SH-SY5Y (cell line): ENCODE results near the gene ELK4.

Source experiments
- GATA2 ChIP-seq: IDR thresholded peaks from 2 replicates; pipeline ENCODE4 v1.6.1; 2011; ENCODE audit warnings: mild to moderate bottlenecking, low read depth, low read length
- GATA3 ChIP-seq: IDR thresholded peaks from 2 replicates; pipeline ENCODE4 v1.6.1; 2011; ENCODE audit warnings: low read depth, mild to moderate bottlenecking, low read length, moderate library complexity

DNA sequence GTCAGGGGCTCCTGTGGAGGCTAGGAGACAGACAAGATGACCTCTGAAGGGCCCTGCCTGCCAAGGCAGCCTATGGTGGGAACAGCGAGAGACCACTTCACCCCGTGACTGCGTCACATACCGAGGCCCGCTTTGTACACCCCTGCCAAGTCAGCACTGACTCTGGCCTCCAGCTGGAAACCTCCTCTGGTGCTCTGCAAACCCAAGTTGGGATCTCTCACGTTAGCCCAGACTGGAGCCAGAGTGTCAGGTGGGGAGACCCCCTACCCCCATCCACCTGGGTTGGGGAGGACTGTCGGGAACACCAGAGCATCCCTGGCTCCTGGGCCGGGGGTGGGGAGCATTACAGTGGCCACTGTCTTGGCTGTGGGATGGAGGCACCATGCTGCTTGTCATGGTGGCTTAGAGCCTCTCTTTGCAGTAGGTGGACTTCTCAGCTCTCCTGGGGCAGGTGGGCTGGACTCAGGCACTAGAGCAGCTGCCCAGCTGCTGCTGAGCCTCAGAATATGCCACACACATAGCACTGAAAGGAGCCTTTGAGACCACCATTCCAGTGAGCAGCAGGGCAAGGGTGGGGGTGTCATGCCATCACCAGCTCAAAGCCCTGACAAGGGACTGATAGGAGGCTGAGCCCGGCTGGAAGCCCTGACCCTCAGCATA lies 50.4 kb downstream of the ELK4 start:
- no peak for TF ChIP-seq GATA3
- no peak for TF ChIP-seq GATA2
